DMS79 (cell line): ENCODE measurements around the gene NAA80.

Experiments used
- DNase-seq: peaks from one replicate; lab custom pipeline; 2025; lab: John Stamatoyannopoulos, UW

Gene NAA80

GRCh38 chr3:50256978-50257890 is 42.0 kb downstream of the NAA80 start:
- no peak for DNase-seq

GRCh38 chr3:50255251-50255615 is 44.0 kb downstream of the NAA80 start:
- DNase-seq: peak; percentile 33

- DNase-seq: no peak
Observed at GRCh38 chr3:50254577-50255250, 44.5 kb downstream of the NAA80 start.

- DNase-seq: no peak
Observed at GRCh38 chr3:50251220-50251619, 48.0 kb downstream of the NAA80 start.

- no peak for DNase-seq
Observed at GRCh38 chr3:50250514-50250913, 48.7 kb downstream of the NAA80 start.

GRCh38 chr3:50249457-50249856 is 49.7 kb downstream of the NAA80 start:
- DNase-seq: no peak

GRCh38 chr3:50248387-50248786 is 50.8 kb downstream of the NAA80 start:
- no peak for DNase-seq

- DNase-seq: no peak
Observed at GRCh38 chr3:50246517-50246954, 52.7 kb downstream of the NAA80 start.
